ENCODE results near the gene POU2F2.

- no peak for TF ChIP-seq CTCF (IDR thresholded peaks at IDR 0.05)
- no peak for TF ChIP-seq POLR2A (IDR thresholded peaks at IDR 0.05)
These were observed 44.9 kb upstream of the POU2F2 start for GRCh38 chr19:42176990-42177685.

Data from lower leg skin (tissue), 3 donors.